HG03439 (cell line): ENCODE results near the gene LY9.

Experiments
- ATAC-seq: cut with Tn5 transposase; IDR thresholded peaks from one replicate; pipeline ENCODE4 v1.9.1; 2021; ENCODE audit warnings: mild to moderate bottlenecking, moderate library complexity; ENCODE audit not compliant: unreplicated experiment

LY9 gene

DNA sequence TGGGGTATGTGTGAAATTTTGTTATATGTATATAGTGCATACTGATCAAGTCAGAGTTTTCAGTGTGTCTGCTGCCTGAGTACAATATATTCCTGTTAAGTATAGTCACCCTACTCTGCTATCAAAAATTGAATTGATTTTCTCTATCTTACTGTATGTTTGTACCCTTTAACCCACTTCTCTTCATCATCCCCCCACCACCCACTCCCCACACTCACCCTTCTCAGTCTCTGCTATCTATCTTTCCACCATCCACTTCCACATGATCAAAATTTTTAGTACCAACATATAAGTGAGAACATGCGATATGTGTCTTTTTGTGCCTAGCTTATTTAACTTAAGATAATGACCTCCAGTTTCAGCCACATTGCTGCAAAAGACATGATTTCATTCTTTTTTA lies 4.2 kb downstream of the LY9 start:
- no peak for ATAC-seq

- no peak for ATAC-seq
Observed at GRCh38 chr1:160800645-160801408, 4.9 kb downstream of the LY9 start.

GRCh38 chr1:160801836-160802580 lies 6.0 kb downstream of the LY9 start:
- ATAC-seq = no peak

DNA sequence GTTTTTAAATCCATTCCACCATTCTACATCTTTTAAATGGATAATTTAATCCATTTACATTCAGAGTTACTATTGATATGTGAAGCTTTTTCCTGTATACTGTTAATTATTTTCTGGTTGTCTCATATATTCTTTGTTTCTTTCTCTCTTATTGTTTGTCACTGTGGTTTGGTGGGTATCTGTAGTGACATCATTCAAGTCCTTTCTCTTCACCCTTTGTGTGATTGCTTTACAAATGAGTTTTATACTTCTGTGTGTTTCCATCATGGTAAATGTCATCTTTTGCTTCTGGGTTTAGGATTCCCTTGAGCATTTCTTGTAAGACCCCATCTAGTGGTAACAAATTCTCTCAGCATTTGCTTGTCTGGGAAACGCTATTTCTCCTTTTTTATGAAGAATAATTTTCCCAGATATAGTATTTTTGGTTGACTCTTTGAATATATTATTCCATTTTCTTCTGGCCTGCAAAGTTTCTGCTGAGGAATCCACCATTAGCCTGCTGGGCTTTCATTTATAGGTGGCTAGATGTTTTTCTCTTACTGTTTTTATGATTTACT lies 10.2 kb downstream of the LY9 start:
- ATAC-seq = no peak

- ATAC-seq = no peak
Observed at GRCh38 chr1:160806784-160807183, 10.8 kb downstream of the LY9 start.

GRCh38 chr1:160807247-160807646 lies 11.3 kb downstream of the LY9 start:
- ATAC-seq = no peak

GRCh38 chr1:160807738-160808137 lies 11.8 kb downstream of the LY9 start:
- no peak for ATAC-seq

DNA sequence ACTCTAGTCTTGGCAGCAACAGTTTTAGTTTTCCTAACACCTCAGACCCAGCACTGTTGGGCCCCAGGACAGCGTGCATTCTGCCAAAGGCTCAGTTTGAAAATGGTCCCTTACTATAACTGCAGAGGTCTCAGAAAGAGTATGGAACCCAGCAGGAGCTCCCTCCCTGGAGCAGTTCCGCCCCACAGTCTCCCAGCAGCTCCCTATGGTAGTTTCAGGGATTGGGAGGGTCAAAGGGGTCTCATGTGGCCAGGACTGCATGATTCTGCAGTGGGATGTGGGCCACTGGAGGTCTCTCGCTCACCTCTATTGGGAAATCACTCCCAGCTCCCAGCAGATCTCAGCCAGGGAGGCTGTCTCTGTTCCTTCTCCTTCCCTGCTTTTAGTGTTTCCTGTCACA lies 12.3 kb downstream of the LY9 start:
- no peak for ATAC-seq

DNA sequence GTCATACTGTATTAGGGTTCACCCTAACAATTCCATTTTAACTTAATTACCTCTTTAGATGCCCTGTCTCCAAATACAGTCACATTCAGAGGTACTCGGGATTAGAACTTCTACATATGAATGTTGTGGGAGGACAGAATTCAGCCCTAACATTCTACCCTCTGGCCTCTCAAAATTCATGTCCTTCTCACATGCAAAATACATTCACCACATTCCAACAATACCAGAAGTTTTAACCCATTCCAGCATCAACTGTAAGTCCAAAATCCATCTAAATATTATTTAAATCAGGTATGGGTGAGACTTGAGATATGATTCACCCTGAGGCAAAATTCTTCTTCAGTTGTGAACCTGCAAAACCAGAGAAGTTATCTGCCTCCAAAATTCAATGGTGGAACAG lies 14.5 kb downstream of the LY9 start:
- no peak for ATAC-seq

- ATAC-seq = no peak
Observed at GRCh38 chr1:160811147-160811546, 15.2 kb downstream of the LY9 start.

DNA sequence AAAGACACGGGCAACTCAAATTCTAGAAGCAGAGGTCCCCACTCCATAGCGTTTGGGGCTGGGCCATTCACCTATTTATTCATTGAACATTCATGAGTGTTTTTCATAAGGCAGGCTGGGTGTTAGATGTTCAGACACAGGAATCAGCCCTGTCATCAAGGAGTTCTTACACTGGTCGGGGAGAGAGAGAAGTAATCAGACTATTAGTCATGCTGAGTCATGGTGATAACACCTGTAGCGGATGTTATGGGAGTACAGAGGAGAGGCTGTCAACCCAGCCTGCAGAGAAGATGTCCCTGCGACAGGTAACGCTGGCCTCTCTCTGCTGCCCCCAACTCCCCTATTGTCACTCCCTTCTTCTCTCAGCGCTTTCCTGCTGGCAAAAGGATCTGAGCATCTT lies 17.2 kb downstream of the LY9 start:
- no peak for ATAC-seq

GRCh38 chr1:160814316-160814715 lies 18.3 kb downstream of the LY9 start:
- no peak for ATAC-seq

GRCh38 chr1:160814856-160815255 lies 18.9 kb downstream of the LY9 start:
- no peak for ATAC-seq

- ATAC-seq = no peak
Observed at GRCh38 chr1:160818207-160818937, 22.4 kb downstream of the LY9 start.

DNA sequence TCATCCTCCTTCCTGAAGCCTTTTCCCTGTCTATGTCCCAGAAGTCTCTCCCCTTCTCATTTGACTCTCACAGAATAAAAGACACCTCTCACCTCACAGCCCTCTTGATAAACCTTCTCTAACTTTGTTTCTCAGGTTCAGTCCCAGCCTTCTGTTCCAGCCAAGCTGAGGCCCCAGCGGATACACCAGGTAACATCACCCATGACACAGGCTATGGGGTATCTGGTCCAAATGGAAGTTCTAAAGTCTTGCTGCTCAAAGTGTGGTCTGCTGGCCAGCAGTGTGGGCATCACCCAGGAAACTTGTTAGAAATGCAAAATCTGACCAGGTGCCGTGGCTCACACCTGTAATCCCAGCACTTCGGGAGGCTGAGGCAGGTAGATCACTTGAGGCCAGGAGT lies 23.2 kb downstream of the LY9 start:
- ATAC-seq = no peak

- no peak for ATAC-seq
Observed at GRCh38 chr1:160821627-160822026, 25.7 kb downstream of the LY9 start.

- no peak for ATAC-seq
Observed at GRCh38 chr1:160823296-160823695, 27.3 kb downstream of the LY9 start.

GRCh38 chr1:160826546-160826945 lies 30.6 kb downstream of the LY9 start:
- no peak for ATAC-seq

- no peak for ATAC-seq
Observed at GRCh38 chr1:160827418-160827817, 31.4 kb downstream of the LY9 start.

- no peak for ATAC-seq
Observed at GRCh38 chr1:160829766-160830165, 33.8 kb downstream of the LY9 start.

GRCh38 chr1:160830321-160831153 lies 34.6 kb downstream of the LY9 start:
- no peak for ATAC-seq
